GM12878 (cell line): ENCODE results near the gene CCDC14.

ENCODE experiments used
- EGR1 ChIP-seq, 2 experiments: IDR thresholded peaks; 1 replicate in 1 of 2; 2 replicates in 1 of 2; pipeline ENCODE4 v1.6.1; 2011 to 2012; ENCODE audit warnings: low read depth in 2 of 2, low read length in 2 of 2, borderline replicate concordance in 1 of 2, mild to moderate bottlenecking in 1 of 2, moderate library complexity in 1 of 2
- MXI1 ChIP-seq: fragments of 150-350 bp; IDR thresholded peaks from 2 replicates; pipeline ENCODE4 v1.6.1; 2011; ENCODE audit warnings: low read depth, mild to moderate bottlenecking, inconsistent platforms, low read length, improper control_type of control experiment
- RBBP5 ChIP-seq: fragments of 200-600 bp; sonication (generic); conservative IDR thresholded peaks from 2 replicates; pipeline ENCODE4 v1.6.1; 2016
- SRF ChIP-seq, 2 experiments: IDR thresholded peaks; 2 replicates each; pipeline ENCODE4 v1.6.1; 2011; ENCODE audit warnings: low read depth in 2 of 2, low read length in 2 of 2, mild to moderate bottlenecking in 1 of 2, moderate library complexity in 1 of 2
- ZNF24 ChIP-seq: fragments of 450-650 bp; IDR thresholded peaks from 2 replicates; pipeline ENCODE4 v1.6.1; 2017; ENCODE audit warnings: antibody characterized with exemption, mild to moderate bottlenecking
- TF ChIP-seq, protein P1 (sequence below): IDR thresholded peaks from 2 replicates; pipeline ENCODE4 v1.6.1; 2012; ENCODE audit warnings: mild to moderate bottlenecking, low read depth, low read length
- TF ChIP-seq, protein P2 (sequence below): IDR thresholded peaks from 2 replicates; pipeline ENCODE4 v1.6.1; 2012; ENCODE audit warnings: low read depth, low read length, improper control_type of control experiment
- TF ChIP-seq, protein P3 (sequence below), 3 experiments: IDR thresholded peaks in 2 of 3; conservative IDR thresholded peaks in 1 of 3; 2 replicates each; pipeline ENCODE4 v1.5.1; 2011; ENCODE audit warnings: low read depth in 3 of 3, low read length in 3 of 3, mild to moderate bottlenecking in 3 of 3, control low read depth in 2 of 3, moderate library complexity in 2 of 3, inconsistent platforms in 1 of 3, mixed read lengths in 1 of 3; ENCODE audit not compliant: control insufficient read depth in 2 of 3, insufficient read depth in 1 of 3; ENCODE audit errors: extremely low read depth in 1 of 3
- TF ChIP-seq, protein P4 (sequence below): fragments of 450-650 bp; IDR thresholded peaks from 2 replicates; pipeline ENCODE4 v1.6.1; 2016; ENCODE audit warnings: mild to moderate bottlenecking, moderate library complexity, borderline replicate concordance

DNA sequence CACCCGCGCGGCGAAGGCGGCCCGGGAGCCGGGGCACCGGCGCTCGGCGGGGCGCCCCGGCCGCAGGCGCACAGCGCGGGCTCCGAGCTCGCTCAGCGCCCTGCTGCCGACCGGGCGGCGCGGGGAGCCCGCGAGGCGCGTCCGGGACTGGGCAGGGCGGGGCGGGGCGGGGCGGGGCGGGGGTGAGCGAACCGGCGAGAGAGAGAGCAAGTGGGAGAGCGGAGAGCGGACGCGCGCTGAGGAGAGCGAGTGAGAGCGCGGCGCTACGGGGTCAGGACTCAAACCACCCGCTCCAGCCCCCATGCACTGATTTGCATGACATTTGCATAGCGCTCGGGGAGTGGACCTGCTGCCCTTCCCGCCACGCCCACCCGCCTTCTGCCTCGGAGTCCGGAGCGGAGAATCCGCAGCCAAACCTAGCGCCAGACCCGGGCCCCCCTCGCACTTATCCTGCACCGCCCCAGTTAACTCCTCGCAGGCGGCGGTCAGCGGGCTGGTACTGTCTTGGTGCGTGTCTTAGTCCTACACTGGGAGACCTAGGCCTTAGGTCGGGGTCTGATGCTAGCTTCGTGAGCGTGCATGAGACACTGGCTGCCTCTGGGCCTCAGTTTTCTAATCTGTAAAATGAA is 76.7 kb downstream of the CCDC14 start, which contains the start of gene MYLK:
- TF ChIP-seq, protein P1, sequence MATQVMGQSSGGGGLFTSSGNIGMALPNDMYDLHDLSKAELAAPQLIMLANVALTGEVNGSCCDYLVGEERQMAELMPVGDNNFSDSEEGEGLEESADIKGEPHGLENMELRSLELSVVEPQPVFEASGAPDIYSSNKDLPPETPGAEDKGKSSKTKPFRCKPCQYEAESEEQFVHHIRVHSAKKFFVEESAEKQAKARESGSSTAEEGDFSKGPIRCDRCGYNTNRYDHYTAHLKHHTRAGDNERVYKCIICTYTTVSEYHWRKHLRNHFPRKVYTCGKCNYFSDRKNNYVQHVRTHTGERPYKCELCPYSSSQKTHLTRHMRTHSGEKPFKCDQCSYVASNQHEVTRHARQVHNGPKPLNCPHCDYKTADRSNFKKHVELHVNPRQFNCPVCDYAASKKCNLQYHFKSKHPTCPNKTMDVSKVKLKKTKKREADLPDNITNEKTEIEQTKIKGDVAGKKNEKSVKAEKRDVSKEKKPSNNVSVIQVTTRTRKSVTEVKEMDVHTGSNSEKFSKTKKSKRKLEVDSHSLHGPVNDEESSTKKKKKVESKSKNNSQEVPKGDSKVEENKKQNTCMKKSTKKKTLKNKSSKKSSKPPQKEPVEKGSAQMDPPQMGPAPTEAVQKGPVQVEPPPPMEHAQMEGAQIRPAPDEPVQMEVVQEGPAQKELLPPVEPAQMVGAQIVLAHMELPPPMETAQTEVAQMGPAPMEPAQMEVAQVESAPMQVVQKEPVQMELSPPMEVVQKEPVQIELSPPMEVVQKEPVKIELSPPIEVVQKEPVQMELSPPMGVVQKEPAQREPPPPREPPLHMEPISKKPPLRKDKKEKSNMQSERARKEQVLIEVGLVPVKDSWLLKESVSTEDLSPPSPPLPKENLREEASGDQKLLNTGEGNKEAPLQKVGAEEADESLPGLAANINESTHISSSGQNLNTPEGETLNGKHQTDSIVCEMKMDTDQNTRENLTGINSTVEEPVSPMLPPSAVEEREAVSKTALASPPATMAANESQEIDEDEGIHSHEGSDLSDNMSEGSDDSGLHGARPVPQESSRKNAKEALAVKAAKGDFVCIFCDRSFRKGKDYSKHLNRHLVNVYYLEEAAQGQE = no peak
- TF ChIP-seq, protein P2, sequence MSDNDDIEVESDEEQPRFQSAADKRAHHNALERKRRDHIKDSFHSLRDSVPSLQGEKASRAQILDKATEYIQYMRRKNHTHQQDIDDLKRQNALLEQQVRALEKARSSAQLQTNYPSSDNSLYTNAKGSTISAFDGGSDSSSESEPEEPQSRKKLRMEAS = no peak
- TF ChIP-seq ZNF24 (no peak), SRF (IDR thresholded peaks at IDR 0.05; ENCODE audit: low read depth in 2 of 2, low read length in 2 of 2) (no peak), RBBP5 (no peak), MXI1 (no peak), EGR1 (IDR thresholded peaks at IDR 0.05; ENCODE audit: borderline replicate concordance in 1 of 2, low read depth in 2 of 2, low read length in 2 of 2) (no peak)
- TF ChIP-seq, protein P3, sequence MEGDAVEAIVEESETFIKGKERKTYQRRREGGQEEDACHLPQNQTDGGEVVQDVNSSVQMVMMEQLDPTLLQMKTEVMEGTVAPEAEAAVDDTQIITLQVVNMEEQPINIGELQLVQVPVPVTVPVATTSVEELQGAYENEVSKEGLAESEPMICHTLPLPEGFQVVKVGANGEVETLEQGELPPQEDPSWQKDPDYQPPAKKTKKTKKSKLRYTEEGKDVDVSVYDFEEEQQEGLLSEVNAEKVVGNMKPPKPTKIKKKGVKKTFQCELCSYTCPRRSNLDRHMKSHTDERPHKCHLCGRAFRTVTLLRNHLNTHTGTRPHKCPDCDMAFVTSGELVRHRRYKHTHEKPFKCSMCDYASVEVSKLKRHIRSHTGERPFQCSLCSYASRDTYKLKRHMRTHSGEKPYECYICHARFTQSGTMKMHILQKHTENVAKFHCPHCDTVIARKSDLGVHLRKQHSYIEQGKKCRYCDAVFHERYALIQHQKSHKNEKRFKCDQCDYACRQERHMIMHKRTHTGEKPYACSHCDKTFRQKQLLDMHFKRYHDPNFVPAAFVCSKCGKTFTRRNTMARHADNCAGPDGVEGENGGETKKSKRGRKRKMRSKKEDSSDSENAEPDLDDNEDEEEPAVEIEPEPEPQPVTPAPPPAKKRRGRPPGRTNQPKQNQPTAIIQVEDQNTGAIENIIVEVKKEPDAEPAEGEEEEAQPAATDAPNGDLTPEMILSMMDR (IDR thresholded peaks at IDR 0.05 in 2 of 3, conservative IDR thresholded peaks at IDR 0.05 in 1 of 3; ENCODE audit: control insufficient read depth in 2 of 3, extremely low read depth in 1 of 3, insufficient read depth in 1 of 3, low read depth in 3 of 3, low read length in 3 of 3) = no peak
- TF ChIP-seq, protein P4, sequence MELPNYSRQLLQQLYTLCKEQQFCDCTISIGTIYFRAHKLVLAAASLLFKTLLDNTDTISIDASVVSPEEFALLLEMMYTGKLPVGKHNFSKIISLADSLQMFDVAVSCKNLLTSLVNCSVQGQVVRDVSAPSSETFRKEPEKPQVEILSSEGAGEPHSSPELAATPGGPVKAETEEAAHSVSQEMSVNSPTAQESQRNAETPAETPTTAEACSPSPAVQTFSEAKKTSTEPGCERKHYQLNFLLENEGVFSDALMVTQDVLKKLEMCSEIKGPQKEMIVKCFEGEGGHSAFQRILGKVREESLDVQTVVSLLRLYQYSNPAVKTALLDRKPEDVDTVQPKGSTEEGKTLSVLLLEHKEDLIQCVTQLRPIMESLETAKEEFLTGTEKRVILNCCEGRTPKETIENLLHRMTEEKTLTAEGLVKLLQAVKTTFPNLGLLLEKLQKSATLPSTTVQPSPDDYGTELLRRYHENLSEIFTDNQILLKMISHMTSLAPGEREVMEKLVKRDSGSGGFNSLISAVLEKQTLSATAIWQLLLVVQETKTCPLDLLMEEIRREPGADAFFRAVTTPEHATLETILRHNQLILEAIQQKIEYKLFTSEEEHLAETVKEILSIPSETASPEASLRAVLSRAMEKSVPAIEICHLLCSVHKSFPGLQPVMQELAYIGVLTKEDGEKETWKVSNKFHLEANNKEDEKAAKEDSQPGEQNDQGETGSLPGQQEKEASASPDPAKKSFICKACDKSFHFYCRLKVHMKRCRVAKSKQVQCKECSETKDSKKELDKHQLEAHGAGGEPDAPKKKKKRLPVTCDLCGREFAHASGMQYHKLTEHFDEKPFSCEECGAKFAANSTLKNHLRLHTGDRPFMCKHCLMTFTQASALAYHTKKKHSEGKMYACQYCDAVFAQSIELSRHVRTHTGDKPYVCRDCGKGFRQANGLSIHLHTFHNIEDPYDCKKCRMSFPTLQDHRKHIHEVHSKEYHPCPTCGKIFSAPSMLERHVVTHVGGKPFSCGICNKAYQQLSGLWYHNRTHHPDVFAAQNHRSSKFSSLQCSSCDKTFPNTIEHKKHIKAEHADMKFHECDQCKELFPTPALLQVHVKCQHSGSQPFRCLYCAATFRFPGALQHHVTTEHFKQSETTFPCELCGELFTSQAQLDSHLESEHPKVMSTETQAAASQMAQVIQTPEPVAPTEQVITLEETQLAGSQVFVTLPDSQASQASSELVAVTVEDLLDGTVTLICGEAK = no peak
